ENCODE data around the gene LSAMP. TPM values are rescaled to one million over a fixed set of nuclear protein-coding genes. Genes with fewer than 3 reads are reported as not detected.

Gene LSAMP
- total RNA-seq, 1 experiment from 2014 or later: 3.1 TPM

GRCh38 chr3:115861166-115861733 lies 584.0 kb downstream of the LSAMP start:
- Histone ChIP-seq H3K27ac (ENCODE audit: low read length) (no peak overlapping the region), H3K36me3 (ENCODE audit: control insufficient read depth, insufficient read depth, low read length) (no peaks in the 10 kb centered on the region), H3K9me3 (ENCODE audit: control insufficient read depth, insufficient read depth, low read depth, low read length) (no peaks in the 10 kb centered on the region), H3K4me1 (ENCODE audit: control insufficient read depth, insufficient read depth, low read length) (no peaks in the 10 kb centered on the region), H3K4me3 (ENCODE audit: low read depth in 2 of 2, low read length in 2 of 2) (no peak overlapping the region), H3K27me3 (ENCODE audit: control insufficient read depth, insufficient read depth, low read length) (no peaks in the 10 kb centered on the region)
- in situ Hi-C loops (cut with HindIII; ENCODE audit: low pct_unique_long_range_greater_than_20kb, low sequenced_read_pairs): no loop called here
- DNase-seq (ENCODE audit: low read depth, low spot score): no peak
- no peak for ATAC-seq
- intact Hi-C loops (cut with micrococcal nuclease; ENCODE audit: unreplicated experiment): no loop called here
- POLR2A ChIA-PET: no interaction called here
- TF ChIP-seq TCF7L2 (IDR thresholded peaks at IDR 0.05; ENCODE audit: low read depth, low read length) (no peak), CTCF (IDR thresholded peaks at IDR 0.05) (peak; percentile 31)
- CTCF ChIA-PET: no interaction called here
- BruUV-seq (replicated peaks): no TSS peak

GRCh38 chr3:115860766-115861165 lies 584.5 kb downstream of the LSAMP start:
- ChIA-PET POLR2A (no interaction called here), CTCF (no interaction called here)
- DNase-seq (ENCODE audit: low read depth, low spot score) (no peak), ATAC-seq (no peak)
- no peak overlapping the region for H3K27ac ChIP-seq (ENCODE audit: low read length)
- TF ChIP-seq POLR2AphosphoS5 (IDR thresholded peaks at IDR 0.05; ENCODE audit: low read depth, low read length) (no peak), TCF7L2 (IDR thresholded peaks at IDR 0.05; ENCODE audit: low read depth, low read length) (no peak), SIN3A (IDR thresholded peaks at IDR 0.05; ENCODE audit: borderline replicate concordance, insufficient read depth, low read depth, low read length) (no peak), CTCF (IDR thresholded peaks at IDR 0.05) (no peak), REST (IDR thresholded peaks at IDR 0.05; ENCODE audit: insufficient read depth in 1 of 2, low read depth in 2 of 2, low read length in 1 of 2) (no peak)
- H3K9me3 ChIP-seq (ENCODE audit: control insufficient read depth, insufficient read depth, low read depth, low read length): no peaks in the 10 kb centered on the region
- H3K4me3 ChIP-seq (ENCODE audit: low read depth in 2 of 2, low read length in 2 of 2): no peak overlapping the region
- H3K36me3 ChIP-seq (ENCODE audit: control insufficient read depth, insufficient read depth, low read length): no peaks in the 10 kb centered on the region
- no peaks in the 10 kb centered on the region for H3K27me3 ChIP-seq (ENCODE audit: control insufficient read depth, insufficient read depth, low read length)
- BruUV-seq (replicated peaks): no TSS peak
- in situ Hi-C loops (cut with HindIII; ENCODE audit: low pct_unique_long_range_greater_than_20kb, low sequenced_read_pairs): no loop called here
- intact Hi-C loops (cut with micrococcal nuclease; ENCODE audit: unreplicated experiment): no loop called here
- no peaks in the 10 kb centered on the region for H3K4me1 ChIP-seq (ENCODE audit: control insufficient read depth, insufficient read depth, low read length)
